ENCODE data around the gene PLP1.

DNA sequence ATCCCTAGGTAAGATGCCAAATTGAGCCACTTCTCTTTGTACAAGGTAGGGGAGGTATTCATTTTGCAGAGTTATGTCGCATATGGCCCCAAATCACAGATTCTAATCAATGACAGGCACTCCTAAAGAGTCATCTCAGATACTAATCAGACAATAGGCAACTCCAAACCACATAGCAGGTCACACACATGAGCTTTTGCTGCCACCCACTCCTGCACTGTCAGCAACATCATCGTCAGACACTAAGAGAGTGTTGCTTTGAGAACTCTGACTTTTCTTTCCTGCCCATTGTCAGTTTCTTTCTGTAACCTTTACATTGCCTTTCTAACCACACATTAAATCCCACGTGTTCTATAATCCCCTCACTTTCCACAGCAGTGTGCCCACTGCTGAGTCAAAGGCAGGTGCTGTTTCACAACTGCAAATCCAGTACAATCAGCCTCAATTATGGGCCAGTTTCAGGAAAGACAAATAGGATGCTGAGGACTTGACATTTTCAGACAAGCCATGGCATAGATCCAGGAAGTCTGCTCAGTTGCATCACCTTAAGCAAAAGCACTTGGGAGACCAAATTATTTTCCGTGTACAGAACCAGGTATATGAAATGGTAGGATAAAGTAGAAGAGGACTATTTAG is 42.4 kb upstream of the PLP1 start:
- TF ChIP-seq, protein P1, sequence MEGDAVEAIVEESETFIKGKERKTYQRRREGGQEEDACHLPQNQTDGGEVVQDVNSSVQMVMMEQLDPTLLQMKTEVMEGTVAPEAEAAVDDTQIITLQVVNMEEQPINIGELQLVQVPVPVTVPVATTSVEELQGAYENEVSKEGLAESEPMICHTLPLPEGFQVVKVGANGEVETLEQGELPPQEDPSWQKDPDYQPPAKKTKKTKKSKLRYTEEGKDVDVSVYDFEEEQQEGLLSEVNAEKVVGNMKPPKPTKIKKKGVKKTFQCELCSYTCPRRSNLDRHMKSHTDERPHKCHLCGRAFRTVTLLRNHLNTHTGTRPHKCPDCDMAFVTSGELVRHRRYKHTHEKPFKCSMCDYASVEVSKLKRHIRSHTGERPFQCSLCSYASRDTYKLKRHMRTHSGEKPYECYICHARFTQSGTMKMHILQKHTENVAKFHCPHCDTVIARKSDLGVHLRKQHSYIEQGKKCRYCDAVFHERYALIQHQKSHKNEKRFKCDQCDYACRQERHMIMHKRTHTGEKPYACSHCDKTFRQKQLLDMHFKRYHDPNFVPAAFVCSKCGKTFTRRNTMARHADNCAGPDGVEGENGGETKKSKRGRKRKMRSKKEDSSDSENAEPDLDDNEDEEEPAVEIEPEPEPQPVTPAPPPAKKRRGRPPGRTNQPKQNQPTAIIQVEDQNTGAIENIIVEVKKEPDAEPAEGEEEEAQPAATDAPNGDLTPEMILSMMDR (IDR thresholded peaks at IDR 0.05 in 4 of 5, conservative IDR thresholded peaks at IDR 0.05 in 1 of 5) = no peak
- TF ChIP-seq POLR2A (IDR thresholded peaks at IDR 0.05) = no peak

Measured in gastrocnemius medialis (tissue), 4 donors.